Activated T-cell treated with anti-CD3 and anti-CD28 coated beads, Interleukin-2, amount 50 U/mL, for 1 hour (primary cell): Measurements from ENCODE around the gene PRKACG.

ENCODE experiments used
- DNase-seq: peaks from one replicate; pipeline ENCODE4 v3.0.0-alpha.2; 2020

The PRKACG gene

GRCh38 chr9:68980341-68980914, 33.5 kb downstream of the PRKACG start:
- no peak for DNase-seq

GRCh38 chr9:68979538-68980314, 34.2 kb downstream of the PRKACG start:
- no peak for DNase-seq

- DNase-seq, result no peak
These were observed 35.4 kb downstream of the PRKACG start for GRCh38 chr9:68978501-68978900.

- DNase-seq, result no peak
These were observed 35.8 kb downstream of the PRKACG start for GRCh38 chr9:68978066-68978465.

GRCh38 chr9:68975365-68976043, 38.4 kb downstream of the PRKACG start:
- DNase-seq, result no peak

GRCh38 chr9:68974901-68975300, 39.0 kb downstream of the PRKACG start:
- DNase-seq, result no peak

- DNase-seq, result no peak
These were observed 39.5 kb downstream of the PRKACG start for GRCh38 chr9:68974431-68974830.

GRCh38 chr9:68973619-68974018, 40.3 kb downstream of the PRKACG start:
- no peak for DNase-seq

GRCh38 chr9:68970151-68970550, 43.8 kb downstream of the PRKACG start:
- DNase-seq, result no peak

- DNase-seq, result no peak
These were observed 44.4 kb downstream of the PRKACG start for GRCh38 chr9:68969538-68969937.

GRCh38 chr9:68967800-68968199, 46.1 kb downstream of the PRKACG start:
- no peak for DNase-seq

GRCh38 chr9:68966496-68966944, 47.4 kb downstream of the PRKACG start:
- DNase-seq, result no peak

- no peak for DNase-seq
These were observed 49.1 kb downstream of the PRKACG start for GRCh38 chr9:68964765-68965164.

- no peak for DNase-seq
These were observed 49.8 kb downstream of the PRKACG start for GRCh38 chr9:68964102-68964541.

GRCh38 chr9:68963416-68963815, 50.5 kb downstream of the PRKACG start:
- DNase-seq, result no peak
